Measurements from ENCODE around the gene RAB5B.

The RAB5B gene

DNA sequence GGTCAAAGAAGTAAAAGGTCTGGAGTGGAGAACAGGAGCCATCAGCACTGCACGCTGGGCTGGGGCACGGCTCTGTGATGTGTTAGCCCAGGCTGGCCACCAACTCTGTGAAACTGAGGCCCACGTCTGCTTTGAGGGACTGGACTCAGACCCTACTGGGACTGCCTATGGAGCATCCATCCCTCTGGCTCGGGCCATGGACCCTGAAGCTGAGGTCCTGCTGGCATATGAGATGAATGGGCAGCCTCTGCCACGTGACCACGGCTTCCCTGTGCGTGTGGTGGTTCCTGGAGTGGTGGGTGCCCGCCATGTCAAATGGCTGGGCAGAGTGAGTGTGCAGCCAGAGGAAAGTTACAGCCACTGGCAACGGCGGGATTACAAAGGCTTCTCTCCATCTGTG, 30.3 kb downstream of the RAB5B start:
- CTCF ChIA-PET: interaction anchor here (0.7 to 1.2 kb wide), 2 partner anchors 25 to 37 kb away, joined by 3 to 5 read pairs; no protein-coding TSS in a partner anchor
- Histone ChIP-seq H3K36me3 (ENCODE audit: control insufficient read depth in 2 of 2, insufficient read depth in 1 of 2, low read length in 2 of 2) (peaks cover 0 to 29% of the 10 kb centered on the region in 2 experiments; a peak in 2 of 3 replicates), H3K27ac (ENCODE audit: extremely low read depth, low read depth, low read length) (no peak overlapping the region), H3K4me1 (ENCODE audit: control insufficient read depth, insufficient read depth, low read length) (no peaks in the 10 kb centered on the region; the same call in 1 of the 2 replicates), H3K9me3 (ENCODE audit: control insufficient read depth, insufficient read depth, low read depth, low read length) (no peaks in the 10 kb centered on the region), H3K4me3 (ENCODE audit: low read depth, low read length) (no peak overlapping the region)
- POLR2A ChIA-PET: interaction anchor here (0.9 kb wide), 1 partner anchor 9 kb away, joined by 3 read pairs; no protein-coding TSS in a partner anchor
- no peak for TF ChIP-seq ELK4 (IDR thresholded peaks at IDR 0.05; ENCODE audit: borderline replicate concordance, low read depth, low read length)
- TF ChIP-seq ZNF558 (tag by site-specific recombination; IDR thresholded peaks at IDR 0.05): no peak
- TF ChIP-seq ZBTB20 (tag by site-specific recombination; IDR thresholded peaks at IDR 0.05): no peak

GRCh38 chr12:56007564-56008559, 34.0 kb downstream of the RAB5B start:
- CTCF ChIA-PET: interaction anchor here (1.0 to 2.7 kb wide), 4 partner anchors 11 to 33 kb away, joined by 3 to 17 read pairs (median 8); partner anchors contain the start of gene SUOX
- no peak for TF ChIP-seq ZNF645 (tag by site-specific recombination; IDR thresholded peaks at IDR 0.05)
- TF ChIP-seq ZNF335 (tag by site-specific recombination; conservative IDR thresholded peaks at IDR 0.05): peak; percentile 77
- 0 out of 2 replicates have a peak, but pooled peaks have one; percentile 10 for TF ChIP-seq ZBTB11 (tag by site-specific recombination; conservative IDR thresholded peaks at IDR 0.05; ENCODE audit: low read depth)
- TF ChIP-seq ZNF76 (tag by site-specific recombination; IDR thresholded peaks at IDR 0.05; ENCODE audit: borderline replicate concordance, low read depth): peak; percentile 66
- TF ChIP-seq SP2 (tag by site-specific recombination; IDR thresholded peaks at IDR 0.05): peak; percentile 11; the same call in 1 of the 2 replicates
- TF ChIP-seq ZFHX2 (tag by site-specific recombination; conservative IDR thresholded peaks at IDR 0.05): peak; percentile 50
- peak; percentile 82 for TF ChIP-seq PRDM1 (tag by site-specific recombination; IDR thresholded peaks at IDR 0.05)
- TF ChIP-seq EGR2 (tag by site-specific recombination; IDR thresholded peaks at IDR 0.05; ENCODE audit: low read depth): peak; percentile 23; the same call in 1 of the 2 replicates
- TF ChIP-seq ZNF366 (tag by site-specific recombination; conservative IDR thresholded peaks at IDR 0.05): peak; percentile 65
- TF ChIP-seq ZBTB48 (tag by site-specific recombination; IDR thresholded peaks at IDR 0.05): peak; percentile 86
- TF ChIP-seq ZFP41 (tag by site-specific recombination; IDR thresholded peaks at IDR 0.05; ENCODE audit: borderline replicate concordance): no peak
- TF ChIP-seq GLIS2 (tag by site-specific recombination; IDR thresholded peaks at IDR 0.05): 0 out of 2 replicates have a peak, but pooled peaks have one; percentile 53
- peak; percentile 50; the same call in 1 of the 2 replicates for TF ChIP-seq ZBTB20 (tag by site-specific recombination; IDR thresholded peaks at IDR 0.05)
- TF ChIP-seq PATZ1 (tag by site-specific recombination; IDR thresholded peaks at IDR 0.05): 0 out of 2 replicates have a peak, but pooled peaks have one; percentile 10
- TF ChIP-seq ZNF548 (tag by site-specific recombination; IDR thresholded peaks at IDR 0.05): no peak
- no peak for TF ChIP-seq KLF1 (tag by site-specific recombination; IDR thresholded peaks at IDR 0.05)
- TF ChIP-seq SP3 (tag by site-specific recombination; IDR thresholded peaks at IDR 0.05): 0 out of 2 replicates have a peak, but pooled peaks have one; percentile 22
- no peak for TF ChIP-seq KLF9 (tag by site-specific recombination; IDR thresholded peaks at IDR 0.05; ENCODE audit: low read depth)
- TF ChIP-seq, protein P1, sequence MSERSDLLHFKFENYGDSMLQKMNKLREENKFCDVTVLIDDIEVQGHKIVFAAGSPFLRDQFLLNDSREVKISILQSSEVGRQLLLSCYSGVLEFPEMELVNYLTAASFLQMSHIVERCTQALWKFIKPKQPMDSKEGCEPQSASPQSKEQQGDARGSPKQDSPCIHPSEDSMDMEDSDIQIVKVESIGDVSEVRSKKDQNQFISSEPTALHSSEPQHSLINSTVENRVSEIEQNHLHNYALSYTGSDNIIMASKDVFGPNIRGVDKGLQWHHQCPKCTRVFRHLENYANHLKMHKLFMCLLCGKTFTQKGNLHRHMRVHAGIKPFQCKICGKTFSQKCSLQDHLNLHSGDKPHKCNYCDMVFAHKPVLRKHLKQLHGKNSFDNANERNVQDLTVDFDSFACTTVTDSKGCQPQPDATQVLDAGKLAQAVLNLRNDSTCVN (tag by site-specific recombination; optimal IDR thresholded peaks at IDR 0.05): peak; percentile 22
- TF ChIP-seq ZBTB17 (tag by site-specific recombination; IDR thresholded peaks at IDR 0.05): peak; percentile 57; the same call in 1 of the 2 replicates

More at GRCh38 chr12:56007564-56008559, 34.0 kb downstream of the RAB5B start:
- H3K36me3 ChIP-seq (ENCODE audit: control insufficient read depth in 2 of 2, insufficient read depth in 1 of 2, low read length in 2 of 2): peaks cover 0 to 19% of the 10 kb centered on the region in 2 experiments; a peak in 2 of 3 replicates
- H3K27ac ChIP-seq (ENCODE audit: extremely low read depth, low read depth, low read length): peak overlapping the region; percentile 70
- no peaks in the 10 kb centered on the region; the same call in 1 of the 2 replicates for H3K4me1 ChIP-seq (ENCODE audit: control insufficient read depth, insufficient read depth, low read length)
- no peaks in the 10 kb centered on the region for H3K9me3 ChIP-seq (ENCODE audit: control insufficient read depth, insufficient read depth, low read depth, low read length)
- POLR2A ChIA-PET: interaction anchor here (0.6 to 3.2 kb wide), 14 partner anchors 11 to 632 kb away, joined by 3 to 48 read pairs (median 4); partner anchors contain the start of genes CD63, DNAJC14, ERBB3 and ESYT1
- peak overlapping the region; percentile 51 for H3K4me3 ChIP-seq (ENCODE audit: low read depth, low read length)
